ENCODE results near the gene KIRREL3. TPM values are rescaled to one million over a fixed set of nuclear protein-coding genes. Genes with fewer than 3 reads are reported as not detected.
"Not testable (repeated sequence)": the region's sequence is repeated elsewhere in the genome, so short reads cannot be mapped to it uniquely, and the experiment has no call there.

The KIRREL3 gene
- total RNA-seq, 3 donors from 2014 or later, result not detected

DNA sequence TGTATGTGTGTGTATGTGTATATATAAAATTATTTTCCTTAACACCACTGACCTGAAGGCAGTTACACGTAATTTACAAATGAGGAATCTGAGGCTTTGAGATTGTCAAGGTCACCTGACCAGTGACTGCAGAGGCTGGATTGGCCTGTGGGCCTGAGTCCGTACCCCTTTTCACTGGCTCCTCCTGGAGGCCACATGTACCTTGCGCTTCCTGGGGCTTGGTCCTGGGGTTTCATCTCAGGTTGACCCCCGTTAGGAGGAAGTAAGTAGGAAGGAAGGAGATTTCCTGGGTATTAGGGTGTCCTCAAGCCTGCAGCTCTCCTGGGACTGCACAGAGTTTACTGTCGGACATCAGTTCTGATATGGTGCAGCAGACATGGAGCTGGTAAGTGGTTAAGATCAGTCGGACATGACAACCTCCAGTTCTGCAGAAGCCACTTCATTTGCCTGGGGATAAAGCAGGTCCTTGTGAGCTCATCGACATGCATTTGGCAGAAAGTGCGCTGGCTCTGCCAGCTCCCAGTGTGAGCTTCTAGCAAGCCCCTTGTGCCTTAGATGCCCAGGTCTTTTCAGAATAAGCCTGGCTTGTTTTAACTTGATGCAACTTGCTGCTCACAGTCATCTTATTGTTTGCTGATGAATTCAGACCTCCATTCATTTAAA, 608.5 kb downstream of the KIRREL3 start:
- no peak for DNase-seq
- Mint-ChIP-seq H3K27me3 (ENCODE audit: low read depth) (no peaks in the 10 kb centered on the region), H3K4me1 (ENCODE audit: low read depth) (peaks cover 3% of the 10 kb centered on the region), H3K36me3 (ENCODE audit: insufficient read depth) (no peaks in the 10 kb centered on the region), H3K4me3 (no peak overlapping the region), H3K9me3 (no peaks in the 10 kb centered on the region)
- ATAC-seq, result no peak

DNA sequence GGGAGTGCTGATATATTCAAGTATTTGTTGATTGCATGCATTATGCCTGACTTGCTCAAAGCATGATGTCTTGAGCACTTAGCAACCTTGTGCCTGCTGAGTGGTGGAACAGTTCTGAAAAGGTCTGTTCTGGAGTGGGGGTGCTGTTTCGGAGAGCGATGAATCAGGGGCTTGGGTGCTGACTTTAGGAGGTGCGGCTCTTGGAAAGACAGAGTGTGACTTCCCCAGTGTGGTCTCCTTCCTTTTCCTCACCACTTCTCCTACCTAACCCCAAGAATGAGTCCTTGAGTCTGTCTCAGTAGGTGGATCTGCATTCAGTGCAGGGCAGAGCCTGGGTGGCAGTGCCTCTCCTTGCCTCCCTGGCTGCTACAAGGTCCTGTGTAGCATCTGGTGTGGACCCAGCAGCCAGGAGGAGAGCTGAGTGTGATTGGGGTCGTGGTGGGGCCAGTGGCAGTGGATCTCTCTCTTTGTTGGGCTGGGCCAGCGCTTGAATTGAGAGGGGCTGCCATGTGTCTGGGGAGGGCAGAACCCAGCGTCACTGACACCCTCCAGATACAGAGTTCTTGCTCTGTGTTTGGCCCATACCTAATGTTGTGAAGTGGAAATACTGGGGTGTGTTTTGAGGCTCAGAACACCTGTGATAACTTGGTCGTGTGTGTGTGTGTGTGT, 609.1 kb downstream of the KIRREL3 start:
- ATAC-seq (no peak), DNase-seq (no peak)
- peaks cover 3% of the 10 kb centered on the region for H3K4me1 Mint-ChIP-seq (ENCODE audit: low read depth)
- no peak overlapping the region for H3K4me3 Mint-ChIP-seq
- no peaks in the 10 kb centered on the region for H3K9me3 Mint-ChIP-seq
- no peaks in the 10 kb centered on the region for H3K36me3 Mint-ChIP-seq (ENCODE audit: insufficient read depth)
- H3K27me3 Mint-ChIP-seq (ENCODE audit: low read depth), result no peaks in the 10 kb centered on the region

DNA sequence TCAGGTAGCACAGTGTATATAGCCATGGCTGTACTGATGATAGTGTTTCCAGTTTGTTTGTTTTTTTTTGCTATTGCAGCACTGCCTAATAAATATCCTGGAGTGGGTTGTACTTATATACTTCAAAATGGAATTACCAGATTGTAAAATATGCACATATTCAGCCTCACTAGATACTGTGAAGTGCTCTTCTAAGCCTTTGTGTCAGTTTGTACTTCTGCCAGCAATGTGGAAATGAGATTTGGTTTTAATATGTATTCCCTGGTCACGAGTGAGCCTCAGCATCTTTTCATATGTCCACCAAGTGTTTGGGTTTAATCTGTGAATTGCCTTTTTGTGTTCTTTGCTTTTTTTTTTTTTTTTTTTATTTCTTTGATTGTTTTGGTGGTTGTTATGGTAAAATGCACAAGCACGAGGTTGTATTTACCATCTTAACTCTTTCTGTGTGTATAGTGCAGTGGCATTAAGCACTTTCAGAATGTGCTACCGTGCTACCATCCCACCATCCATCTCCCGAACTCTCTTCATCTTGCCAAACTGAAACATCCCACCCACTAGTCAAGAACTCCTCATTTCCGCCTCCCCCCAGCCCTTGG, 610.2 kb downstream of the KIRREL3 start:
- ATAC-seq (no peak), DNase-seq (no peak)
- Mint-ChIP-seq H3K9me3 (no peaks in the 10 kb centered on the region), H3K36me3 (ENCODE audit: insufficient read depth) (no peaks in the 10 kb centered on the region), H3K4me3 (no peak overlapping the region), H3K4me1 (ENCODE audit: low read depth) (peaks cover 3% of the 10 kb centered on the region), H3K27me3 (ENCODE audit: low read depth) (no peaks in the 10 kb centered on the region)

DNA sequence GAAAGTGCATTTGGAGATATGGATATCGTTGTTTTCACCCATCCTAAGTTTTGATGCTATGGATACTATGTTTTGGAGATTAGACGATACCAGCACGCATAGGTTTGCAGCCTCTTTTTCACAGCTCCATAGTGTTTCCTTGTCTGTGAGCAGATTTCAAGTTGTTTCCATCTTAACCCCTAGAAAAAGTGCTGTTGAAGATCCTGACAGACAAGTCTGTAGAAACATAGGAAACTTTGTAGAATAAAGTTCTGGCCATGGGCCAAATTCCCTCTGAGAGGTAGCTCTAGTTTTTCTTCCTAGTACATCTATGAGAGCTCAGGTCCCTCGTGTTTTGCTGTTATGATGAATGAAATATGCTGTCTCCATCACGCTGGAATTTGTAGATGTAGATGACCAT, 612.7 kb downstream of the KIRREL3 start:
- no peaks in the 10 kb centered on the region for H3K36me3 Mint-ChIP-seq (ENCODE audit: insufficient read depth)

DNA sequence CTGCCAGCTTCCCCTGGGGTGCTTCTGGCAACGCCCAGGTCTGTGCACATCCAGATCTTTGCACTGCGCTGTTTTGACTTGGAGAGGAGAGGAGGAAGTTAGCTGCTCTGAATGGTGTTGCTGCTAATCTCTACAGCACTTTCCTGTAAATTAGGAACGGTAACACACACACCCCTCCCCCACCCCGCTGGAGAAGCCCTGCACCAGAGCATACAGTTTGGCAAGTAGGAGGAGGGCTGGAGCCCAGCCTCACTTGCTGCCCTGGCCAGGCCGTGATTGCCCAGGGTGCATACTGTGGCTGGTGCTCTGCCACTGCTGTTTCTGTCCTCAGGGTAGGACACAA, 613.9 kb downstream of the KIRREL3 start:
- H3K27me3 Mint-ChIP-seq (ENCODE audit: low read depth); ATAC-seq; H3K9me3 Mint-ChIP-seq; DNase-seq; H3K4me1 Mint-ChIP-seq (ENCODE audit: low read depth); H3K4me3 Mint-ChIP-seq; H3K36me3 Mint-ChIP-seq (ENCODE audit: insufficient read depth): not testable (repeated sequence)

More for the DNA sequence above, 612.7 kb downstream of the KIRREL3 start:
- ATAC-seq (no peak), DNase-seq (no peak)
- Mint-ChIP-seq H3K4me3 (no peak overlapping the region), H3K4me1 (ENCODE audit: low read depth) (peaks cover 3% of the 10 kb centered on the region), H3K27me3 (ENCODE audit: low read depth) (no peaks in the 10 kb centered on the region), H3K9me3 (no peaks in the 10 kb centered on the region)

DNA sequence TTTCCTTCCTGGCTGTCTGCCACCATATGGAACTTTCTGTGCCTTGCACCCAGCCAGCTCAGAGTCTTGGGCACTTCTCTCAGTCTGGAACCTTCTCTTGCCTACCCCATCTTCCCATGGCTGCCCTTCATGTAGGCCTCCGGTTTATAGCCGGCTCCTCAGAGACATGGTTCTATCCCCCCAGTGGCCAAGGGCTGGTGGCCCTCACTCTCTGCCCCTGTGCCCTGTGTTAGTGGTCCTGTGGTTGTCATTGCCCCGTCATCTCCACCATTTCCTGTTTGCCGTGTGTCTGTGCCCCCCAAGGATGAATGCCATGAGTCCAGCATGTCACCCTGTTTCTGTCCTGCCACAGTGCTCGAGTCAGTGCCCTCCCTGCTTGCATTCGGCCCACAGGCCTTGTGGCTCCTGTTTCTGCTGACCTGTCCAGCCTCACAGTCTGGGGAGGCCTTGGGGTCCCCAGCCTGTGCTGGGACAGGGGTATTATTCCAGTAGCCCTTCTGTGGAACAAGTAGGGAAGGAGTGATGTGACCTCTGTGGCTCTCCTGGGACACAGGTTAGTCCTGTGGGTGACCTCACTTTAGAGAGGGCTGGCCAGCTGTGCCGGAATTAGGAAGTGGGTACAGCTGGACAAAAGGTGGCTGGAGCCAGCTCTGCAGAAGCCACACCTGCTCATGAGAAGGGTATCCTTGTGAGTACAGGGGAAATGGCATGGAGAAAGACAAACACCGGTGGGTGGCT, 614.4 kb downstream of the KIRREL3 start:
- Mint-ChIP-seq H3K4me1 (ENCODE audit: low read depth) (no peaks in the 10 kb centered on the region), H3K4me3 (no peak overlapping the region)

DNA sequence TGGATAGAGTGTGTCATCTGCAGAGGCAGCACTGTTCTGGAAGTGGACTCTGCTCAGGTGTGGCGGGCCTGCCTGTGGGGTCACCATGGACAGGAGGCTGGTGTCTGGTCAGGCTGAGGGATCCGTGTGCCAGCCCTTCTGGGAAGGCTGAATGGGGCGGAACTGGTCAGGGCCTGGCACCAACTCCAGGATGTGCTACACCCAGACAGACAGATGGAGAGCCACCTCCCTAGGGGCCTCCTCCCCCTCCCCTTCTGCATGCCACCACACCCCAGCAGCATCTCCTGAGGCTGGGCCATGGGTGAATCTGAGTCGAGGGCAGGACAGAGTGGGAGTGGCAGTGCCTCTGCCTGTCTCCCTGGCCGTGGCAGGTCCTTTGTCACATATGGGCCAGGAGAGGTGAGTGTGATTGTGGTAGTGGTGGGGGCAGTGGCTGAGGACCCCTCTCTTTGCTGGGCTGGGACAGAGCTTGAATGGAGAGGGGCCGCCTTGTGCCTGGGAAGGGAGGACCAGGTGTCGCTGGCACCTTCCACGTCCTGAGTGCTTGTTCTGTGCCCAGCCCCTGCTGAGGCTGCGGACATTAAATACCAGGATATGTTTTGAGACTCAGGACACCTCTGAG, 616.0 kb downstream of the KIRREL3 start:
- ATAC-seq (no peak), DNase-seq (no peak)
- no peak overlapping the region for H3K4me3 Mint-ChIP-seq
- H3K27me3 Mint-ChIP-seq (ENCODE audit: low read depth), result no peaks in the 10 kb centered on the region
- no peaks in the 10 kb centered on the region for H3K9me3 Mint-ChIP-seq
- H3K36me3 Mint-ChIP-seq (ENCODE audit: insufficient read depth), result no peaks in the 10 kb centered on the region
- no peaks in the 10 kb centered on the region for H3K4me1 Mint-ChIP-seq (ENCODE audit: low read depth)

More for the DNA sequence above, 614.4 kb downstream of the KIRREL3 start:
- DNase-seq (no peak), ATAC-seq (no peak)
- Mint-ChIP-seq H3K36me3 (ENCODE audit: insufficient read depth) (no peaks in the 10 kb centered on the region), H3K9me3 (no peaks in the 10 kb centered on the region), H3K27me3 (ENCODE audit: low read depth) (no peaks in the 10 kb centered on the region)

DNA sequence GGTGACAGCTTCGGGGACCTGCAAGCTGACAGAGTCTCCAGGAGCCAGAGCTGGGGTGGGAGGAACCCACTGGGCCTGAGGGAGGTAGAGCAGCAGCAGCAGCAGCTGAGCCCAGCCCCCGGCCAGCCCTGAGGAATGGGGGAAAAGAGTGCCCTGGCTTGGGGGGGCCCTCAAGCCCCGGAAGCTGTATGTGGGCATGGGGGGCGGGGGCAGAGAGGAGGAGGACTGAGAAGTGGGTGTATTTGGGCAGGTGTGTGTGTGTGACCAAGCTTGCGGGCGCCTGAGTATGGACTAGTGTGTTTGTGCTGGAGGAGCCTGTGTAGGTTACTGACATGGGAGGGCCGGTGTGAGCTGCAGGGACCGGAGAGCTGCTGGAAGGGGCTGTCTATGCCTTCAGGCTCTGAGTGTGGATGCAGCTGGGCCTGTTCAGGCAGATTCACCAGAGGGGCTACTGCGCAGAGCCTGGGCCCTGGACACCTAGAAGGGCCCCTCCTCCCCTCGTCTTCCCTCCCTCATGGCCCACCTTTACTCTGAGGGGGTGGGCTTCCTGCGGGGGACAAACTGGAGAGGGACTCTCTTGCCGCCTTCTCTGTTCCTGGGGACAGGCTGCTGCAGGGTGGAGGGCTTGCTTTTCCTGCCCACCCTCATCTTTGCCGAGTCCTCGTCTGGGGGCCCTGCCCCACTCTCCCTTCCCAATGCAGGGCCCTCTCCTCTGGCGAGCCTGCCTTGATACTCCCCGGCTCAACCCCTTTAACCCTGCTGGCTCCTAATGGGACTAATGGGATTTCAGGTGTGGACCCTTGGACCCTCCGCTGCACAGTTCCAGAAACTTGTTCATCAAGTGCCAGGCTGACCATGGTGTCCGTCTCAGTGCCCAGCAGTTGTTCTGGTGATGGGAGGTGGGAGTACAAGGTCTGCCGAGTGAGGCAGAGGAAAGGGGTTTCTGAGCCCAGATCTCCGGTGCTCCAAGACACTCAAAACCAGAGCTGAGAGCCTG, 616.9 kb downstream of the KIRREL3 start:
- Mint-ChIP-seq H3K36me3 (ENCODE audit: insufficient read depth) (peaks cover under 1% of the 10 kb centered on the region), H3K4me3 (no peak overlapping the region), H3K27me3 (ENCODE audit: low read depth) (no peaks in the 10 kb centered on the region), H3K9me3 (no peaks in the 10 kb centered on the region), H3K4me1 (ENCODE audit: low read depth) (no peaks in the 10 kb centered on the region)
- DNase-seq (no peak), ATAC-seq (no peak)

DNA sequence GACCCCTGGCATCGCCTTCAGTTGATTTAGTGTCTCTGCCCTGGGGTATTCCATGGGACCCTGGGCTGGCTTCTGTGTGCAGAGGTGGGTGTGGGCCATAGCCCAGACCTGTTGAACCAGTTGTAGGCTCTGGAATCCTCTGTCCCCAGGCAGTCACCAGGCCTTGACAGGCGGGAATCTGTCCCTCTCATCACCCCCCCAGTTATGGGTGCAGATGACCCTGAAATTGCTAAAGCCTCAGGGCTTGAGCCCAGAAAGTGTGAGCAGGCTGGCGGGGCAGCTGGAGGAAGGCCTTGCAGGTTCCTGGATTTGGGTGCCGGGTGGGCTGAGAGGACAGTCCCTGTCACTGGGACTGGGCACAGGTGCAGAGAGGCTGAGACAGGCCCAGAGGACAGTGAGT, 617.9 kb downstream of the KIRREL3 start:
- H3K36me3 Mint-ChIP-seq (ENCODE audit: insufficient read depth); H3K4me3 Mint-ChIP-seq; H3K9me3 Mint-ChIP-seq; DNase-seq; ATAC-seq; H3K27me3 Mint-ChIP-seq (ENCODE audit: low read depth); H3K4me1 Mint-ChIP-seq (ENCODE audit: low read depth): not testable (repeated sequence)

DNA sequence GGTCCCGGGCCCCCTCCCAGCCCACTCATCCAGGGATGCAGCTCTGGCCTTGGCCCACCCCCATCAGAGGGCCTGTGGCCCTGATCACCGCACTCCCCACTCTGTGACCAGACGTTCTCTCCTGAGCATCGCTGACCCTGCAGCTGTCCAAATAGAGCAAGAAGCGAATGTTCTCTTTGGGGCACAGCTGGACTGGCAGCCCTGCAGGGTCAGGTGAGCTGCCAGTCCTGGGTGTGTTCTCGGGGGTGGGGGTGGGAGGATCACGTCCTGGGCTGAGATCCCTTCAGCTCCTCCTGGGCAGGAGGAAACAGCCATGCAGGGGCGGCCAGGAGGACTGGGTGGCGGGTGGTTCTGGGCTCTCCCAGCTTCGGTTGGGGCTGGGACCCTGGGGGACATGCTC, 618.6 kb downstream of the KIRREL3 start:
- not testable (repeated sequence) for H3K27me3 Mint-ChIP-seq (ENCODE audit: low read depth); H3K4me3 Mint-ChIP-seq; H3K9me3 Mint-ChIP-seq; H3K4me1 Mint-ChIP-seq (ENCODE audit: low read depth); ATAC-seq; DNase-seq; H3K36me3 Mint-ChIP-seq (ENCODE audit: insufficient read depth)

DNA sequence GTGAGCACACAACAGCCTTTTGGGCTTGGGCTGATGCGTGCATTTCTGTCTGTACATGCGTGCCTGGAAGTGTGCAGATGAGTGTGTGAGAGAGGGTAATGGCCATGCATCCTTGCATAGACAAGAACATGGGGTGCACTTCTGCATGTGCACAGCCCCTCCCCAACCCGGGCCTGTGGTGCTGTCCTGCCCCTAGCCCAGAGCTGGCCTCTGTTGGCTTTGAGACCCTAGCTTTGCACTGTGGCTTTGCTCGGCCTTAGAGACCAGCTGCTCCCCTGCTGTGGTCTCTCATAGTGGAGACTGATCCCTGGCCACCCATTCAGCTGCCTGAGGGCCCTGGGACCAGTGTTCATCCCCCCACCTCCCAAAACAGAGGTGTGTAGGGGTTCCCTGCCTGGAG, 619.7 kb downstream of the KIRREL3 start:
- Mint-ChIP-seq H3K36me3 (ENCODE audit: insufficient read depth) (peaks cover 2% of the 10 kb centered on the region), H3K4me1 (ENCODE audit: low read depth) (no peaks in the 10 kb centered on the region), H3K4me3 (no peak overlapping the region), H3K27me3 (ENCODE audit: low read depth) (no peaks in the 10 kb centered on the region), H3K9me3 (no peaks in the 10 kb centered on the region)
- ATAC-seq (no peak), DNase-seq (no peak)

DNA sequence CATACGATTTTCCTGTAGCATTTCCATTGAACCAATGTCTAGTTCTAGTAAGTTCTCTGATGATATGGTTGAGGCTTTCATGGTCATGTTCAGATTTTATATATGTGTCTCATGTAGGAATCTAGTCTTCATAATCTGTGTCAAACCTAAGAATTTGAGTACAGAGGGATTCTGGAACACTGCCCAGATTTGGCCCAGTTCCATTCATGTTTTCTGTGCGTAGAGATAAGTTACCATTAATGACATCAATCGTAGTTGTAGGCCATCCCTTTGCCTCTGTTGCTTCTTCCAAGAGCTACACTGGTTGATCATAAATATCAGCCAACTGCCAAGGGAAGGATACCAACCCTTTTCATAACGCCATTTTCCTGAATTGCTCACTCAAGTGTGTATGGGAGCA, 621.8 kb downstream of the KIRREL3 start:
- H3K4me3 Mint-ChIP-seq, result no peak overlapping the region
- H3K27me3 Mint-ChIP-seq (ENCODE audit: low read depth), result no peaks in the 10 kb centered on the region
- H3K4me1 Mint-ChIP-seq (ENCODE audit: low read depth), result no peaks in the 10 kb centered on the region
- DNase-seq (no peak), ATAC-seq (no peak)
- H3K36me3 Mint-ChIP-seq (ENCODE audit: insufficient read depth), result peaks cover 2% of the 10 kb centered on the region
- no peaks in the 10 kb centered on the region for H3K9me3 Mint-ChIP-seq

DNA sequence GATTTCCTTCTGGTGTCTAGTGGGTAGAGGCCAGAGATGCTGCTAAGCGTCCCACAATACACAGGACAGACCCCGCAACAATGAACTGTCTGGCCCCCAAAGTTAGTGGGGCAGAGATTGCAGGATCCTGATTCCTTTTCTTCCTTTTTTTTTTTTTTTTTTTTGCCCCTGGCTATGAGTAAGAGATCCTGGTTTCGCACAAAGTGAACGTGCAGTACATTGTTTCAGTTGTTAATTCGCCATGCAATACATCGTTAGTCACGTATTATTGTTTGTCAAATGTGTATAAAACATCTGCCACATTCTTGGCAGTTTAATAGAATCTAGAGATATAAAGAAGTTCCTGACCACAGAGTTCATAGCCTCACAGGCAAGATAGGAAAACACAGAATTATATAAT, 624.8 kb downstream of the KIRREL3 start:
- Mint-ChIP-seq H3K36me3 (ENCODE audit: insufficient read depth) (peaks cover 2% of the 10 kb centered on the region), H3K4me3 (no peak overlapping the region), H3K27me3 (ENCODE audit: low read depth) (no peaks in the 10 kb centered on the region), H3K4me1 (ENCODE audit: low read depth) (no peaks in the 10 kb centered on the region), H3K9me3 (no peaks in the 10 kb centered on the region)
- ATAC-seq, result no peak
- DNase-seq, result no peak

Data from activated T-cell treated with anti-CD3 and anti-CD28 coated beads, Interleukin-2, amount 50 U/mL, for 4 hours (primary cell).